ENCODE data around the gene TRIM62. TPM values are rescaled to one million over a fixed set of nuclear protein-coding genes. Genes with fewer than 3 reads are reported as not detected.

Gene TRIM62
- total RNA-seq, 2 experiments from 2014 or later: 9.9 to 13.0 TPM

GRCh38 chr1:33190701-33191100 is 8.9 kb upstream of the TRIM62 start:
- Mint-ChIP-seq H3K36me3 (no peaks in the 10 kb centered on the region), H3K4me3 (no peak overlapping the region), H3K27me3 (peaks cover 24% of the 10 kb centered on the region), H3K4me1 (peaks cover 9% of the 10 kb centered on the region), H3K27ac (no peak overlapping the region), H3K9me3 (ENCODE audit: low read depth) (no peaks in the 10 kb centered on the region)
- CTCF ChIA-PET: interaction anchor here (1.0 to 2.2 kb wide), 4 partner anchors 9 to 105 kb away, joined by 3 to 5 read pairs (median 4); no protein-coding TSS in a partner anchor
- no peak for ATAC-seq
- DNase-seq: peak; percentile 16

GRCh38 chr1:33188572-33189275 is 6.9 kb upstream of the TRIM62 start:
- CTCF ChIA-PET: no interaction called here
- H3K4me3 Mint-ChIP-seq: no peak overlapping the region
- ATAC-seq (no peak), DNase-seq (peak; percentile 35)
- no peak overlapping the region for H3K27ac Mint-ChIP-seq
- no peaks in the 10 kb centered on the region for H3K36me3 Mint-ChIP-seq
- peaks cover 9% of the 10 kb centered on the region for H3K4me1 Mint-ChIP-seq
- H3K9me3 Mint-ChIP-seq (ENCODE audit: low read depth): no peaks in the 10 kb centered on the region
- peaks cover 27% of the 10 kb centered on the region for H3K27me3 Mint-ChIP-seq

- peak; percentile 3 for DNase-seq
- H3K9me3 Mint-ChIP-seq (ENCODE audit: low read depth): no peaks in the 10 kb centered on the region
- no peaks in the 10 kb centered on the region for H3K36me3 Mint-ChIP-seq
- CTCF ChIA-PET: interaction anchor here (1.8 kb wide), 1 partner anchor 50 kb away, joined by 5 read pairs; no protein-coding TSS in a partner anchor
- no peak for ATAC-seq
- H3K27me3 Mint-ChIP-seq: peaks cover 32% of the 10 kb centered on the region
- H3K4me3 Mint-ChIP-seq: no peak overlapping the region
- H3K27ac Mint-ChIP-seq: no peak overlapping the region
- H3K4me1 Mint-ChIP-seq: peaks cover 18% of the 10 kb centered on the region
Measured at GRCh38 chr1:33186936-33187335, 5.1 kb upstream of the TRIM62 start.

DNA sequence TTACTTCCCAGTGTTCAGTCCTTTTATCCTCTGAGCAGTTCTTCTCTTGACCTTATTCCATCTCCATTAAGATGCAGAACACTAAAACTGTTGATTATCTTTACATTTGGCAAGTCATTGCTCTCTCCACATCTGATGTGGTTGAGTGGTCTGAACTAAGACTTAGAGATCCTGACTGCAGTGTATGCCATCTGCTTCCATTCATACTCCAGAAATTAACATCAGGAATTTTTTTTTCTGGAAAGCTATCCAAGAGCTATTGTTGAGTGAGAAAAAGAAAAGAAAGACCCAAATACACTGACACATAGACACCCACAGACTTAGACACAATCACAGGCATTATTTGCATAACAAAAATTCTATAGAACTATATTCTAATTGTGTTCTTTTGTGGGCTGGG is 3.7 kb upstream of the TRIM62 start:
- H3K27me3 Mint-ChIP-seq: peaks cover 32% of the 10 kb centered on the region
- H3K27ac Mint-ChIP-seq: no peak overlapping the region
- peaks cover 18% of the 10 kb centered on the region for H3K4me1 Mint-ChIP-seq
- H3K9me3 Mint-ChIP-seq (ENCODE audit: low read depth): no peaks in the 10 kb centered on the region
- DNase-seq: no peak
- ATAC-seq: no peak
- H3K4me3 Mint-ChIP-seq: no peak overlapping the region
- CTCF ChIA-PET: interaction anchor here (1.3 kb wide), 1 partner anchor 59 kb away, joined by 3 read pairs; no protein-coding TSS in a partner anchor
- no peaks in the 10 kb centered on the region for H3K36me3 Mint-ChIP-seq

DNA sequence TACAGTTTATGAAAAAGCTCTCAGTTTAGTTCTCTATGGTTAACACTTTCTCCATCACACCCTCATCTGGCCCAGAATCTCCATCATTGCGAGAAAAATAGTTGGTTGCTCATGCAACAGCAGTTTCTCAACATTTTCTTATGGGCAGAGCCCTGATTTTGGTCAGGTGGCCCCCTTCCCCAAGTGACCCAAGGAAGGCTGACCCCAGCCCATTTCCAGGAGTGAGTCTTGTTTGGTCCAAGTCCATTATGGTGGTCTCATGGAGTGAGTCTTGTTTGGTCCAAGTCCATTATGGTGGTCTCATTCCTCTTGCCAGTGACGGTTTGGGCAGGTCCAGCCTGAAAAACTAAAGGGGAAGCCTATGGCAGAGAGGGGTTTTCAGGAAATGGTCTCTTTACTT is 1.5 kb upstream of the TRIM62 start:
- Mint-ChIP-seq H3K27me3 (peaks cover 32% of the 10 kb centered on the region), H3K4me1 (peaks cover 22% of the 10 kb centered on the region), H3K9me3 (ENCODE audit: low read depth) (no peaks in the 10 kb centered on the region), H3K36me3 (no peaks in the 10 kb centered on the region), H3K4me3 (no peak overlapping the region), H3K27ac (no peak overlapping the region)
- CTCF ChIA-PET: no interaction called here
- peak; percentile 28 for DNase-seq
- ATAC-seq: no peak

DNA sequence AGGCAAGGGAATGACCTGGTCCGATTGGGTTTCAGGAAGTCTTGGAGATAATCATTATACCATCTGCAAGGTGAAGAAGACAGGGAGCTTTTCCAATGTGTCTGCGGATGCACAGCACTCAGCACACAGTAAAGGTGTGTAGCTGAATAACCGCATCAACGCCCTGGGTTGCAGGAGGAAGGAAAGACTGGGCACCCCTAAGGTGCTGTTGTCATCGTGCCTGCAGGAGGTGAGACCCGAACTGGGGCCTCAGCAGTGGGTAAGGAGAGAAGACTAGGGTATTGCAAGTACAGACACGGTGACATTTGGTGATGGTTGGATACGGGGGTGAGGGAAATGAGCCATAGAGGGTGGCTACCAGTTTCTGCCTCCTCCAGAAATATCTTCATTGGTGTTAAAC is 1.1 kb upstream of the TRIM62 start:
- ATAC-seq: no peak
- CTCF ChIA-PET: interaction anchor here (1.2 kb wide), 1 partner anchor 87 kb away, joined by 3 read pairs; no protein-coding TSS in a partner anchor
- Mint-ChIP-seq H3K27ac (no peak overlapping the region), H3K4me1 (peaks cover 22% of the 10 kb centered on the region), H3K9me3 (ENCODE audit: low read depth) (no peaks in the 10 kb centered on the region), H3K36me3 (no peaks in the 10 kb centered on the region), H3K27me3 (peaks cover 32% of the 10 kb centered on the region), H3K4me3 (peak overlapping the region; percentile 81)
- DNase-seq: peak; percentile 38

DNA sequence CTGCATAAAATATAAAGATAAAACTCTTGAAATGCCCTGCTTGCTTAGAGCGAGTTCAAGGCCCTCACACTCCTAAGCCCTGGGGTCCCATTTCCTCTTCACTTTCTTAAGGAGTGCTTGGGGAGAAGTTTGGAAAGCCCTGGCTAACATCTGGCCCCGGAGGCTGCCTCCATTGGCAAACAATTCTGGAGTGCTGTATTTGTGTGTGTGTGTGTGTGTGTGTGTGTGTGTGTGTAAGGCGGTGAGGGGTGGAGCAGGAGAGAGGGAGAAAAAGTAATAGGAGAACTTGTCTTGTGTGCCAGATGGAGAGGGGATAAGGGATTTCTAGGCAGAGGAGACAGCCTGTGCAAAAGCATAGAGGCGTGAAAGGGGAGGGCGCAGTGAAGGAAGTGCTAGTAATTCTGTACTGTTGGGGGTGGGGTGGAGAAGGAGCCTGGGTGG is 578 bp upstream of the TRIM62 start:
- ATAC-seq: no peak
- Mint-ChIP-seq H3K4me1 (peaks cover 22% of the 10 kb centered on the region), H3K36me3 (no peaks in the 10 kb centered on the region), H3K9me3 (ENCODE audit: low read depth) (no peaks in the 10 kb centered on the region), H3K27ac (no peak overlapping the region), H3K27me3 (peaks cover 32% of the 10 kb centered on the region), H3K4me3 (peak overlapping the region; percentile 81)
- CTCF ChIA-PET: interaction anchor here (1.2 to 2.1 kb wide), 6 partner anchors 55 to 289 kb away, joined by 3 to 22 read pairs (median 4); no protein-coding TSS in a partner anchor
- DNase-seq: peak; percentile 38

GRCh38 chr1:33180911-33181890 is 642 bp downstream of the TRIM62 start:
- Mint-ChIP-seq H3K36me3 (no peaks in the 10 kb centered on the region), H3K4me3 (peak overlapping the region; percentile 81), H3K4me1 (peaks cover 22% of the 10 kb centered on the region), H3K27me3 (peaks cover 26% of the 10 kb centered on the region), H3K9me3 (ENCODE audit: low read depth) (no peaks in the 10 kb centered on the region), H3K27ac (peak overlapping the region; percentile 82)
- DNase-seq: peak; percentile 54
- CTCF ChIA-PET: interaction anchor here (0.8 to 2.1 kb wide), 10 partner anchors 10 to 661 kb away, joined by 3 to 22 read pairs (median 5); no protein-coding TSS in a partner anchor
- peak; percentile 87 for ATAC-seq

- Mint-ChIP-seq H3K4me1 (peaks cover 22% of the 10 kb centered on the region), H3K36me3 (no peaks in the 10 kb centered on the region), H3K27ac (peak overlapping the region; percentile 14), H3K27me3 (peaks cover 22% of the 10 kb centered on the region), H3K4me3 (peak overlapping the region; percentile 81), H3K9me3 (ENCODE audit: low read depth) (no peaks in the 10 kb centered on the region)
- ATAC-seq (no peak), DNase-seq (peak; percentile 90)
- CTCF ChIA-PET: interaction anchor here (1.0 to 2.1 kb wide), 7 partner anchors 10 to 118 kb away, joined by 4 to 22 read pairs (median 6); no protein-coding TSS in a partner anchor
Measured at GRCh38 chr1:33180226-33180910, 1.5 kb downstream of the TRIM62 start.

DNA sequence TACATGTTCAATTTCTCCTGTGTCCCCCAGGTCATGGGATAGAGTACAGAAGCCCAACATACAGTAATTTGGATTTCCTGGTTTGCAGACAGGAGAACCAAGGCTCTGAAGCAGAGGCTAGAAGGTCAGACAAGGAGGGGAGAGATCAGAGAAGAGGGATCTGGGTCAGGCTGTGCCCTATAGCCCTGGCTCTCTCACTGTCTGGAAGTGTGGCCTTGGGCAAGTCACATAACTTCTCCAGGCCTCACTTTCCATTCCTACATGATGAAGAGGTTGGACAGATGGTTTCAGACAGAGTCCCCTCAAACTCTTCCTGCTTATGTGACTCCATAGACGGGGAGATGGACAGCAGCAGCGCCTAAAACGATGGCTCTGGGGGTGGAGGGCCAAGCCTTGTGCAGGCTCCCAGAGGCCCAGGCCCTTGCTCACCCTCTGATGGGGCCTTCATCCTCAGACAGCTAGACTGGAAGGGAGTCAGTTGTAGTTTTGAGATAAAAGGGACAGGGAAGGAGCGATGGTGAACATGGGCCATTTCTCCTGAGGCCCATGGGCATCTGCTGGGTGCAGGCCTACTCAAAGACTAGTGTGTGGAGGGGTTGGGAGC is 2.9 kb downstream of the TRIM62 start:
- no peak overlapping the region for H3K4me3 Mint-ChIP-seq
- CTCF ChIA-PET: no interaction called here
- DNase-seq: peak; percentile 33
- no peaks in the 10 kb centered on the region for H3K9me3 Mint-ChIP-seq (ENCODE audit: low read depth)
- H3K4me1 Mint-ChIP-seq: peaks cover 22% of the 10 kb centered on the region
- no peak overlapping the region for H3K27ac Mint-ChIP-seq
- no peaks in the 10 kb centered on the region for H3K36me3 Mint-ChIP-seq
- H3K27me3 Mint-ChIP-seq: peaks cover 17% of the 10 kb centered on the region
- no peak for ATAC-seq

DNA sequence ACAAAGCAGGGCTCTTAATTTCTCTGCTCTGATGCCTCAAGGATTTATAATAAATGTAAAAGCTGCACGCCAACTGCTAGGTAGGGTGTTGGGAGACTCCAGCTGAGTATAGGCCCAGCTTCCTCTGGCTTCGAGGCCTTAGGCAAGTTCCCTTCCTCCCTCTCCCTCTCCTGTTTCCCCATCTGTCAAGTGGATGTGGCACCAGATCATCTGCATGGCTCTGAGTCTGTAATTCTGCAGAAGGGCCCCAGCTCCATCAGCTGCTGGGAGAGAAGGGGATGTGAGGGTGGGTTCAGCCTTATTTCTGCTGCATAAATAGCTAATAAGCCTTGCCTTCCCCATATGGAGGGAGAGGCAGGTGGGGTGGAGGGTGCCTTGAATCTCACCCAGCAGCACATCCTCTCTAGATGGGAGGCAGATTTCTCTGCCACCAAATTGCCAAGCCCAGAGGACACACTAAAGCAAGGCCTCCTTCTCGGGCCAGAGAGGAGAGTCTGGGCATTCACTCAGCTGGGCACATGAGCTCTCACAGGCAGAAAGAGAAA is 3.8 kb downstream of the TRIM62 start:
- H3K9me3 Mint-ChIP-seq (ENCODE audit: low read depth): no peaks in the 10 kb centered on the region
- H3K27me3 Mint-ChIP-seq: peaks cover 8% of the 10 kb centered on the region
- ATAC-seq (no peak), DNase-seq (peak; percentile 32)
- H3K36me3 Mint-ChIP-seq: no peaks in the 10 kb centered on the region
- H3K27ac Mint-ChIP-seq: no peak overlapping the region
- no peak overlapping the region for H3K4me3 Mint-ChIP-seq
- CTCF ChIA-PET: interaction anchor here (1.2 kb wide), 1 partner anchor 278 kb away, joined by 3 read pairs; no protein-coding TSS in a partner anchor
- H3K4me1 Mint-ChIP-seq: peaks cover 21% of the 10 kb centered on the region

DNA sequence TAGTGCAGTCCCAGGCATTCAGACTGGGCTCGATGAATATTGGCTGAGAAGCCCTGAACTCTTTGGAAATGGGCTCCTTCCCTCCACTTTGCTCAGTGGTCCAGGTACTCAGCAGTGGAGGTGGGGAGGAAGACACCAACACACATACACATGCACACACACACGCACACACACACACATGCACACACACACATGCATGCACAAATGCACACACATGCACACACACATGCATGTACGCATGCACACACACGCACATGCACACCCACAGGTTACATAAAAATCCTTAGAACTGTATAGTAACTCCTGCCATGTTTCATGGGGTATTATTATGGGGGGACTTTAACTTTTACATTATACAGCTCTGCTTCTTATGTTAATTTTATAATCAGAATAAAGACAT is 5.0 kb downstream of the TRIM62 start:
- DNase-seq (no peak), ATAC-seq (no peak)
- CTCF ChIA-PET: no interaction called here
- Mint-ChIP-seq H3K4me1 (peaks cover 13% of the 10 kb centered on the region), H3K4me3 (no peak overlapping the region), H3K27ac (no peak overlapping the region), H3K36me3 (no peaks in the 10 kb centered on the region), H3K9me3 (ENCODE audit: low read depth) (no peaks in the 10 kb centered on the region), H3K27me3 (no peaks in the 10 kb centered on the region)

All from activated CD8-positive, alpha-beta memory T cell treated with anti-CD3 and anti-CD28 coated beads, Interleukin-2, amount 10 ng/mL, durations not matched to agents 7 days and 5 days (primary cell).